Stomach (tissue), 9 donors: ENCODE measurements around the gene ZNF782. TPM values are rescaled to one million over a fixed set of nuclear protein-coding genes. Genes with fewer than 3 reads are reported as not detected.
A peak's percentile ranks its signal among the peaks of the same experiment; 100 is the strongest.
"Not testable (repeated sequence)": the region's sequence is repeated elsewhere in the genome, so short reads cannot be mapped to it uniquely, and the experiment has no call there.

Experiments
- DNase-seq, 2 donors: peaks; one replicate each; pipeline versions ENCODE4 v3.0.0 to v3.0.0-alpha.2; 2013 to 2019
- H3K27ac ChIP-seq, 5 donors: fragments of 200-600 bp in 4 of 5; sonication (generic) in 4 of 5; one replicate each; pipeline ENCODE4 v1.5.1; 2013 to 2019; ENCODE audit warnings: mild to moderate bottlenecking in 1 of 5, moderate library complexity in 1 of 5
- H3K27me3 ChIP-seq, 3 donors: fragments of 200-600 bp; sonication (generic); one replicate each; pipeline ENCODE4 v1.5.1; 2017 to 2019; ENCODE audit warnings: mixed run types in 1 of 3
- H3K36me3 ChIP-seq, 4 donors: fragments of 200-600 bp; sonication (generic); 1 replicate in 3 of 4; 2 replicates in 1 of 4; pipeline ENCODE4 v1.5.1; 2016 to 2019
- H3K4me1 ChIP-seq, 4 donors: fragments of 200-600 bp; sonication (generic); one replicate each; pipeline ENCODE4 v1.5.1; 2016 to 2019
- H3K4me3 ChIP-seq, 4 donors: fragments of 200-600 bp; sonication (generic) in 3 of 4; one replicate each; pipeline ENCODE4 v1.5.1; 2016 to 2019; ENCODE audit warnings: mild to moderate bottlenecking in 1 of 4
- H3K9me3 ChIP-seq, 4 donors: fragments of 200-600 bp; sonication (generic); one replicate each; pipeline ENCODE4 v1.5.1; 2016 to 2019
- EP300 ChIP-seq: sonication (generic); formaldehyde crosslinking; IDR thresholded peaks from one replicate; pipeline ENCODE4 v1.6.1; 2017; ENCODE audit warnings: antibody characterized with exemption
- POLR2A ChIP-seq, 4 donors: fragments of 450-650 bp; IDR thresholded peaks; one replicate each; pipeline ENCODE4 v1.6.1; 2016; ENCODE audit warnings: antibody characterized with exemption in 4 of 4, control low read depth in 2 of 4, mild to moderate bottlenecking in 1 of 4, moderate library complexity in 1 of 4
- POLR2AphosphoS5 ChIP-seq, 3 donors: sonication (generic); formaldehyde crosslinking; IDR thresholded peaks; one replicate each; pipeline ENCODE4 v1.6.1; 2016; ENCODE audit warnings: antibody characterized with exemption in 3 of 3
- WGBS, 5 donors: extraction: QIAGEN DNeasy Blood & Tissue Kit in 3 of 5; methylation state at CpG; one replicate each; pipeline versions ENCODE4 v1.1.5 to v1.1.7; 2013 to 2018; 5-methylcytosine and 5-hydroxymethylcytosine counted together
- intact Hi-C: fragments of 100-400 bp; cut with DNase I; formaldehyde crosslinking; loops from one replicate; pipeline ENCODE4 v1.15.1; 2023; ENCODE audit warnings: low total_unique reads
- polyA plus RNA-seq, 3 donors: library from polyadenylated mRNA; stranded (reverse); fragments of 200-250 nt; gene quantifications; one replicate each; pipeline ENCODE4 v1.2.3, GENCODE V29; 2013
- total RNA-seq, 5 donors: library from RNA; depleted of rRNA; stranded (reverse); fragments of >200 nt; gene quantifications; one replicate each; pipeline versions ENCODE4 v1.1.0 to v1.2.3, GENCODE V29; 2014 to 2016
- TF ChIP-seq, protein P1 (sequence below), 7 experiments: fragments of 450-650 bp in 4 of 7; fragments of 200-600 bp in 3 of 7; sonication (generic) in 3 of 7; IDR thresholded peaks; one replicate each; pipeline ENCODE4 v1.5.1; 2016 to 2019; ENCODE audit warnings: antibody characterized with exemption in 7 of 7, control low read depth in 2 of 7, mild to moderate bottlenecking in 1 of 7
- donor health status: healthy with polysubstance abuse.
- donor health status: Bipolar disorder and iron deficiency.
- donor health status: healthy.

ZNF782 gene
- total and polyA plus RNA-seq, 8 donors = 1.2 to 32.7 (median 17.8) TPM

DNA sequence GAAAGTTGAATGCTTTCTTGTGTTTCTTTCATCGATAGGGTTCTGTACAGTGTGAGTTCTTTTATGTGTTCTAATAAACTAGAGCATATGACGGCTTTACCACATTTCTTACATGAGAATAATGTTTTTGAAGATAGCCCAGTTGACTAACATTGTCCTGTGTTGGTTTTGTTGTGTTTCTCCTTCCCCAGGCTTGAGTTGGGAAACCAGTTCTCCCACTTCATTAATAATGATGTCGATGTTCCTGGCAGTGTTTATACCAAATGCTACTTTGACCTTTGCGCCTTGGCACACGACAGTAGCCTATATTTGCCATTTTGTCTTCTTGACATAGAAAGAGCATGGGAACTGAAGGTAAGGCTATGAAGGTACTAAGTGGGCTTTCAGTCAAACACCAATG lies 14.4 kb upstream of the ZNF782 start:
- peak overlapping the region in 1 of 5 donors; percentile 50 for H3K27ac ChIP-seq
- H3K27me3 ChIP-seq = no peaks in the 10 kb centered on the region
- H3K4me3 ChIP-seq = no peak overlapping the region
- peak; percentile 47 to 86 for DNase-seq
- 36 to 57% (median 45%) methylated on average over 5 of the region's 5 CpGs for WGBS, 5 donors
- H3K9me3 ChIP-seq = peaks cover 0 to 3% (median 0%) of the 10 kb centered on the region in 4 donors
- H3K4me1 ChIP-seq = peaks cover 0 to 8% (median 0%) of the 10 kb centered on the region in 4 donors
- H3K36me3 ChIP-seq = no peaks in the 10 kb centered on the region
- intact Hi-C loops = no loop called here
- TF ChIP-seq POLR2AphosphoS5 (IDR thresholded peaks at IDR 0.05) (peak in 1 of 3 donors; percentile 72), POLR2A (IDR thresholded peaks at IDR 0.05) (no peak)

DNA sequence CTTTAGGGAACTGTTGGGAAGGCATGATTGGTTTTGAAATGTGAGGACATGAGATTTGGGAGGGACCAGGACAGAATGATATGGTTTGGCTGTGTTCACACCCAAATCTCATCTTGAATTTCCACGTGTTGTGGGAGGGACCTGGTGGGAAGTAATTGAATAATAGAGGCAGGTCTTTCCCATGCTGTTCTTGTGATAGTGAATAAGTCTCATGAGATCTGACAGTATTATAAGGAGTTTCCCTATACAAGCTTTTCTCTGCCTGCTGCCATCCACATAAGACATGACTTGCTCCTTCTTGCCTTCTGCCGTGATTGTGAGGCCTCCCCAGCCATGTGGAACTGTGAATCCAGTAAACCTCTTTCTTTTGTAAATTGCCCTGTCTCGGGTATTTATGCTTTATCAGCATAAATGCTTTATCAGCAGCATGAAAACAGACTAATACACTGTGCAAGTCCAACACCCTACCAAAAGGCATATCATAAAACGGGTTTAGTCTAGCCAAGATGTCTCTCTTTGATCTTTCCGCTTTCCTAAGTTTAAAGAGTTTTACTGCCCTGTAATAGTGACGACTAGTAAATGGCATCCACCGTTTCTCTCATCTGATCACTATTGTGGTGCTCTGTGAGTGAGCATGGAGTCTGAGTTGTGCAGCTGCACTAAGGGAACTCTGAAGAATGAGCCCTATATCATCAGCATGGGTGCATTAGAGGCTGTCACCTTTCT lies 12.9 kb upstream of the ZNF782 start:
- DNase-seq = no peak
- peaks cover 0 to 3% (median 0%) of the 10 kb centered on the region in 4 donors for H3K9me3 ChIP-seq
- peaks cover 0 to 8% (median 0%) of the 10 kb centered on the region in 4 donors for H3K4me1 ChIP-seq
- intact Hi-C loops = no loop called here
- TF ChIP-seq EP300 = no peak
- no peak for TF ChIP-seq POLR2A (IDR thresholded peaks at IDR 0.05)
- TF ChIP-seq, protein P1, sequence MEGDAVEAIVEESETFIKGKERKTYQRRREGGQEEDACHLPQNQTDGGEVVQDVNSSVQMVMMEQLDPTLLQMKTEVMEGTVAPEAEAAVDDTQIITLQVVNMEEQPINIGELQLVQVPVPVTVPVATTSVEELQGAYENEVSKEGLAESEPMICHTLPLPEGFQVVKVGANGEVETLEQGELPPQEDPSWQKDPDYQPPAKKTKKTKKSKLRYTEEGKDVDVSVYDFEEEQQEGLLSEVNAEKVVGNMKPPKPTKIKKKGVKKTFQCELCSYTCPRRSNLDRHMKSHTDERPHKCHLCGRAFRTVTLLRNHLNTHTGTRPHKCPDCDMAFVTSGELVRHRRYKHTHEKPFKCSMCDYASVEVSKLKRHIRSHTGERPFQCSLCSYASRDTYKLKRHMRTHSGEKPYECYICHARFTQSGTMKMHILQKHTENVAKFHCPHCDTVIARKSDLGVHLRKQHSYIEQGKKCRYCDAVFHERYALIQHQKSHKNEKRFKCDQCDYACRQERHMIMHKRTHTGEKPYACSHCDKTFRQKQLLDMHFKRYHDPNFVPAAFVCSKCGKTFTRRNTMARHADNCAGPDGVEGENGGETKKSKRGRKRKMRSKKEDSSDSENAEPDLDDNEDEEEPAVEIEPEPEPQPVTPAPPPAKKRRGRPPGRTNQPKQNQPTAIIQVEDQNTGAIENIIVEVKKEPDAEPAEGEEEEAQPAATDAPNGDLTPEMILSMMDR (IDR thresholded peaks at IDR 0.05) = no peak
- no peak for TF ChIP-seq POLR2AphosphoS5 (IDR thresholded peaks at IDR 0.05)
- H3K36me3 ChIP-seq = no peaks in the 10 kb centered on the region
- no peak overlapping the region for H3K4me3 ChIP-seq
- H3K27me3 ChIP-seq = no peaks in the 10 kb centered on the region
- 37 to 54% (median 51%) methylated on average over 7 of the region's 7 CpGs for WGBS, 5 donors
- no peak overlapping the region for H3K27ac ChIP-seq

DNA sequence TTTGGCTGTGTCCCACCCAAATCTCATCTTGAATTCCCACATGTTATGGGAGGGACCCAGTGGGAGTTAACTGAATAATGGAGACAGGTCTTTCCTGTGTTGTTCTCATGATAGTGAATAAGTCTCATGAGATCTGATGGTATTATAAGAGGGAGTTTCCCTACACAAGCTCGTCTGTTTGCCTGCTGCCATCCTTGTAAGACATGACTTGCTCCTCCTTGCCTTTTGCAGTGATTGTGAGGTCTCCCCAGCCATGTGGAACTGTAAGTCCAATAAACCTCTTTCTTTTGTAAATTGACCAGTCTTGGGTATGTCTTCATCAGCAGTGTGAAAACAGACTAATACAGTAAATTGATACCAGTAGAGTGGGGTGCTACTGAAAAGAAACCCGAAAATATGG lies 10.9 kb upstream of the ZNF782 start:
- H3K4me3 ChIP-seq, H3K27me3 ChIP-seq, H3K36me3 ChIP-seq, H3K4me1 ChIP-seq, DNase-seq, H3K27ac ChIP-seq, intact Hi-C loops, H3K9me3 ChIP-seq: not testable (repeated sequence)
- WGBS, 5 donors = 80 to 93% (median 87%) methylated on average over 2 of the region's 2 CpGs

DNA sequence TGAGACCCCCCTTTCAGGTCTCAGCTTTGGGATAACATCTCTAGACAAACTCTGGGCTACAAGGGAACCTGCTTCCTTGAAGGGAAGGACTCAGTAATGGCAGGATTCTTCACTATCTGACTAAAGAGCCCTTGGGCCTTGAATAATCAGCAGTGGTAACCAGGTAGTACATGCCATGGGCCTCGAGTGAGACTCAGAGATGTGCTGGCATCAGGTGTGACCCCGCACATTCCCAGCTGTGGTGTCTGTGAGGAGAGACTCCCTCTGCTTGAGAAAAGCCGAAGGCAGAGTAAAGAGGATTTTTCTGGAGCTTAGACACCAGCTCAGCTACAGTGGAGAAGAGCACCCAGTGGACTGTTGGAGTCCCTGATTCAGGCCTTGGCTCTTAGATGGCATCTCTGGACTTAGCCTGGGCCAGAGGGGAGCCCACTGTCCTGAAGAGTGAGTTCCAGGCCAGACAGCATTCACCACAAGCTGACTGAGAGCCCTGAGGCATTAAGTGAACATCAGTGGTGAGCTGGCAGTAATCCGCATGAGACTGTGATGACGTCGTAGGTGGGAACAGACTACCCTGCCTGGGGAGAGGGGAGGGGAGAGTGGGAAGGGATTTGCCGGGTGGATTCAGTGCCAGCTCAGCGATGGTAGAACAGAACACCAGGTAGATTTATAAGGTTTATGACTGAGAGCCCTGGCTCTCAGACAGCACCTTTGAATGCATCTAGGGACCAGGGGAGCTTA lies 5.3 kb upstream of the ZNF782 start:
- DNase-seq = no peak
- Histone ChIP-seq H3K4me1 (peaks cover 0 to 13% (median 4%) of the 10 kb centered on the region in 4 donors), H3K4me3 (no peak overlapping the region), H3K36me3 (no peaks in the 10 kb centered on the region), H3K9me3 (no peaks in the 10 kb centered on the region), H3K27me3 (no peaks in the 10 kb centered on the region), H3K27ac (no peak overlapping the region)
- WGBS, 5 donors = 86 to 87% (median 86%) methylated on average over 7 to 8 of the region's 8 CpGs
- intact Hi-C loops = loop anchor here (10.0 kb wide), 1 partner anchor 535 kb away; no protein-coding TSS in a partner anchor
- TF ChIP-seq, protein P1 (IDR thresholded peaks at IDR 0.05) = no peak
- TF ChIP-seq POLR2A (IDR thresholded peaks at IDR 0.05) = no peak

DNA sequence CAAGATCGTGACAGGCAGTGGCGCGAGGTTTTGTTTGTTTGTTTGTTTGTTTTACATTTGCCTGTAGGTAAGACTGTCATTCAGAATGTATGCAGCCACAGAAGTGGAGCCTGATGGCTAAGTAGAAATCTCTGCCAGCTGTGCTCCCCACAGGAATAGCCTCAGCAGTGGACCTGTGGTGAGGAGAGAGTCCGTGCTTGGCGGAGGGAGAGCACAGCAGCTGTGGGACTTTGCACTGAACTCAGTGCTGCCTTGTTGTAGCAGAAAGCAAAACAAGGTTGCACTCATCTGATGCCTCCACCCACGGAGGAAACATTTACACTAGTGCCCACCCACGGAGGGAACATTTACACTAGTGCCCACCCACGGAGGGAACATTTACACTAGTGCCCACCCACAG lies 4.4 kb upstream of the ZNF782 start:
- no peaks in the 10 kb centered on the region for H3K36me3 ChIP-seq
- H3K4me3 ChIP-seq = no peak overlapping the region
- peaks cover 1 to 17% (median 6%) of the 10 kb centered on the region in 4 donors for H3K4me1 ChIP-seq
- H3K9me3 ChIP-seq = no peaks in the 10 kb centered on the region
- DNase-seq = no peak
- H3K27me3 ChIP-seq = no peaks in the 10 kb centered on the region
- no peak for TF ChIP-seq POLR2A (IDR thresholded peaks at IDR 0.05)
- TF ChIP-seq EP300 = no peak
- TF ChIP-seq, protein P1 (IDR thresholded peaks at IDR 0.05) = no peak
- TF ChIP-seq POLR2AphosphoS5 (IDR thresholded peaks at IDR 0.05) = no peak
- intact Hi-C loops = loop anchor here (10.0 kb wide), 1 partner anchor 536 kb away; no protein-coding TSS in a partner anchor
- WGBS, 5 donors = 60 to 70% (median 63%) methylated on average over 8 of the region's 8 CpGs
- no peak overlapping the region for H3K27ac ChIP-seq
